Endothelial cell of umbilical vein (primary cell): Measurements from ENCODE around the gene RYR3. TPM values are rescaled to one million over a fixed set of nuclear protein-coding genes. Genes with fewer than 3 reads are reported as not detected.

Source experiments
- BruUV-seq: library from RNA; stranded (reverse); fragments of 400-500 nt; replicated peaks from 2 replicates; lab custom pipeline; 2021; lab: Mats Ljungman, UMichigan
- CTCF ChIA-PET: fragments of 300-600, 350-600 bp; sonication (Branson Sonifier 250); formaldehyde crosslinking; loops from one replicate; lab custom pipeline; 2021; ENCODE audit warnings: antibody characterized with exemption, inconsistent platforms; lab: Charles Lee
- POLR2A ChIA-PET: fragments of 300-600, 350-600 bp; sonication (Branson Sonifier 250); formaldehyde crosslinking; loops from one replicate; lab custom pipeline; 2021; ENCODE audit warnings: antibody characterized with exemption, inconsistent platforms; lab: Charles Lee
- DNase-seq: peaks from one replicate; pipeline ENCODE4 v3.0.0-alpha.2; 2011; ENCODE audit warnings: low read depth, low spot score
- FAIRE-seq: peaks from 2 replicates; lab custom pipeline; 2011; peaks lifted over from hg19 to GRCh38; lab: Jason Lieb, UNC
- H2AFZ ChIP-seq: 2 replicates; pipeline ENCODE4 v1.6.0; 2012; ENCODE audit warnings: low read depth, low read length, control low read depth, inconsistent platforms
- H3K27ac ChIP-seq: 2 replicates; pipeline ENCODE4 v1.5.1; 2011; ENCODE audit warnings: low read depth, mild to moderate bottlenecking, control low read depth, low read length, moderate library complexity; ENCODE audit not compliant: insufficient read depth
- H3K27me3 ChIP-seq, 2 experiments: 2 replicates each; pipeline versions ENCODE4 v1.6.0 to v1.6.1; 2011; ENCODE audit warnings: low read length in 2 of 2, mixed read lengths in 1 of 2; ENCODE audit not compliant: control insufficient read depth in 2 of 2, insufficient read depth in 2 of 2
- H3K36me3 ChIP-seq, 2 experiments: 2 replicates in 1 of 2; 3 replicates in 1 of 2; pipeline ENCODE4 v1.5.1; 2011; ENCODE audit warnings: low read length in 2 of 2, mild to moderate bottlenecking in 1 of 2, moderate library complexity in 1 of 2; ENCODE audit not compliant: control insufficient read depth in 2 of 2, insufficient read depth in 2 of 2; ENCODE audit errors: extremely low read depth in 1 of 2
- H3K4me1 ChIP-seq: 3 replicates; pipeline ENCODE4 v1.5.1; 2011; ENCODE audit warnings: mild to moderate bottlenecking, low read length; ENCODE audit not compliant: control insufficient read depth, insufficient read depth; ENCODE audit errors: extremely low read depth
- H3K4me2 ChIP-seq: 2 replicates; pipeline ENCODE4 v1.6.1; 2011; ENCODE audit warnings: low read length, control low read depth, mixed read lengths; ENCODE audit not compliant: insufficient read depth
- H3K4me3 ChIP-seq, 3 experiments: fragments of 200-600 bp in 1 of 3; sonication (generic), shearing (Covaris generic) in 1 of 3; replicated peaks in 1 of 3; 2 replicates each; pipeline ENCODE4 v1.5.1; 2011 to 2016; ENCODE audit warnings: control low read depth in 3 of 3, low read length in 3 of 3, mild to moderate bottlenecking in 2 of 3, inconsistent platforms in 1 of 3, low read depth in 1 of 3, moderate library complexity in 1 of 3; ENCODE audit not compliant: insufficient read depth in 1 of 3
- H3K79me2 ChIP-seq: 2 replicates; pipeline ENCODE4 v1.6.0; 2012; ENCODE audit warnings: low read length, inconsistent platforms; ENCODE audit not compliant: control insufficient read depth, insufficient read depth
- H3K9ac ChIP-seq: replicated peaks from 2 replicates; pipeline ENCODE3; 2011; ENCODE audit warnings: low read length, control low read depth; ENCODE audit not compliant: insufficient read depth; ENCODE audit errors: extremely low read depth
- H3K9me1 ChIP-seq: replicated peaks from 3 replicates; pipeline ENCODE4 v1.6.0; 2011; ENCODE audit warnings: mild to moderate bottlenecking, low read length; ENCODE audit not compliant: control insufficient read depth, insufficient read depth; ENCODE audit errors: extremely low read depth
- H3K9me3 ChIP-seq: replicated peaks from 2 replicates; pipeline ENCODE4 v1.5.1; 2012; ENCODE audit warnings: low read length, inconsistent platforms; ENCODE audit not compliant: control insufficient read depth, insufficient read depth
- H4K20me1 ChIP-seq: replicated peaks from 2 replicates; pipeline ENCODE3; 2011; ENCODE audit warnings: mild to moderate bottlenecking, low read length; ENCODE audit not compliant: control insufficient read depth, insufficient read depth; ENCODE audit errors: extremely low read depth
- CTCF ChIP-seq, 2 donors: IDR thresholded peaks; 1 replicate in 1 of 2; 2 replicates in 1 of 2; pipeline ENCODE4 v1.5.1; 2011; ENCODE audit warnings: low read length in 2 of 2, mild to moderate bottlenecking in 2 of 2, moderate library complexity in 2 of 2, control low read depth in 1 of 2, inconsistent platforms in 1 of 2, low read depth in 1 of 2; ENCODE audit not compliant: insufficient read depth in 1 of 2; ENCODE audit errors: extremely low read depth in 1 of 2
- EZH2 ChIP-seq: IDR thresholded peaks from 2 replicates; pipeline ENCODE4 v1.6.1; 2012; ENCODE audit warnings: borderline replicate concordance, low read depth, mild to moderate bottlenecking, moderate library complexity, low read length, inconsistent platforms; ENCODE audit not compliant: severe bottlenecking
- FOS ChIP-seq: IDR thresholded peaks from 2 replicates; pipeline ENCODE4 v1.6.1; 2011; ENCODE audit warnings: mild to moderate bottlenecking, low read length, moderate library complexity, borderline replicate concordance; ENCODE audit not compliant: insufficient read depth
- GATA2 ChIP-seq: IDR thresholded peaks from 2 replicates; pipeline ENCODE4 v1.7.0; 2011; ENCODE audit warnings: low read depth, mild to moderate bottlenecking, moderate library complexity, mixed read lengths, low read length; ENCODE audit not compliant: insufficient read length, insufficient read depth
- JUN ChIP-seq: IDR thresholded peaks from 2 replicates; pipeline ENCODE4 v1.6.1; 2011; ENCODE audit warnings: borderline replicate concordance, low read depth; ENCODE audit not compliant: insufficient read length, insufficient read depth
- MAX ChIP-seq: IDR thresholded peaks from 2 replicates; pipeline ENCODE4 v1.6.1; 2011; ENCODE audit not compliant: insufficient read depth, insufficient read length
- MYC ChIP-seq: IDR thresholded peaks from one replicate; pipeline ENCODE4 v1.6.1; 2011; ENCODE audit warnings: mild to moderate bottlenecking, low read depth, low read length
- POLR2A ChIP-seq: IDR thresholded peaks from 2 replicates; pipeline ENCODE4 v1.6.1; 2012; ENCODE audit warnings: low read depth, mild to moderate bottlenecking, control low read depth, low read length
- POLR2AphosphoS5 ChIP-seq: IDR thresholded peaks from 2 replicates; pipeline ENCODE4 v1.6.1; 2012; ENCODE audit warnings: low read depth, mild to moderate bottlenecking, control low read depth, low read length, moderate library complexity; ENCODE audit not compliant: insufficient read depth
- dilution Hi-C: fragments of 300-500 bp; cut with MboI; formaldehyde crosslinking; loops from one replicate; pipeline ENCODE4 v1.15.0; 2019; ENCODE audit warnings: low sequenced_read_pairs; ENCODE audit not compliant: extremely low pct_ligation_motif_present
- intact Hi-C: fragments of 100-400 bp; cut with micrococcal nuclease; formaldehyde crosslinking; loops from one replicate; pipeline ENCODE4 v1.10.0; 2022
- polyA plus RNA-seq, 4 experiments: library from polyadenylated mRNA; depleted of rRNA in 3 of 4; stranded (reverse) in 3 of 4; unstranded in 1 of 4; fragments of >200 nt; gene quantifications; 2 replicates each; pipeline versions ENCODE4 v1.2.1 to v1.2.3, GENCODE V29; 2011 to 2012; ENCODE audit warnings: missing spikeins in 1 of 4
- total RNA-seq: library from RNA; stranded (reverse); gene quantifications from 2 replicates; pipeline ENCODE4 v1.2.3, GENCODE V29; 2021

Gene RYR3
- total and polyA plus RNA-seq, 2 donors (not counting 3 experiments of a cell fraction or from before 2014, with no cell fraction given): not detected

- H3K4me3 ChIP-seq: no peak overlapping the region
- dilution Hi-C loops (no loop called here), intact Hi-C loops (no loop called here)
- H3K9ac ChIP-seq: no peak overlapping the region
- CTCF ChIA-PET: no interaction called here
- no peak overlapping the region for H2AFZ ChIP-seq
- no peak overlapping the region for H3K27ac ChIP-seq
- BruUV-seq: no TSS peak
- no peak overlapping the region for H3K4me2 ChIP-seq
- H4K20me1 ChIP-seq: no peaks in the 10 kb centered on the region
- H3K4me1 ChIP-seq: no peaks in the 10 kb centered on the region
- H3K9me1 ChIP-seq: no peaks in the 10 kb centered on the region
- H3K36me3 ChIP-seq: no peaks in the 10 kb centered on the region
- H3K9me3 ChIP-seq: no peaks in the 10 kb centered on the region
- no peaks in the 10 kb centered on the region for H3K27me3 ChIP-seq
- FAIRE-seq (no peak), DNase-seq (no peak)
- POLR2A ChIA-PET: no interaction called here
- H3K79me2 ChIP-seq: no peaks in the 10 kb centered on the region
- TF ChIP-seq GATA2 (no peak), POLR2AphosphoS5 (no peak), FOS (no peak), CTCF (IDR thresholded peaks at IDR 0.05; ENCODE audit: extremely low read depth in 1 of 2, insufficient read depth in 1 of 2, low read depth in 1 of 2, low read length in 2 of 2) (no peak), JUN (no peak), MAX (no peak), EZH2 (no peak), POLR2A (no peak), MYC (no peak)
Observed at GRCh38 chr15:33369941-33370622, 59.3 kb downstream of the RYR3 start.
